HCT116 (cell line): ENCODE data around the gene ALKBH6. TPM values are rescaled to one million over a fixed set of nuclear protein-coding genes. Genes with fewer than 3 reads are reported as not detected.
A peak's percentile ranks its signal among the peaks of the same experiment; 100 is the strongest.

Experiments
- ATAC-seq: fragments of 200-7000 bp; cut with Tn5 transposase; 2 replicates; pipeline ENCODE4 v1.9.1; 2020; ENCODE audit warnings: mild to moderate bottlenecking, moderate library complexity
- BruUV-seq: library from RNA; stranded (reverse); fragments of 400-500 nt; replicated peaks from 2 replicates; lab custom pipeline; 2021; lab: Mats Ljungman, UMichigan
- CTCF ChIA-PET: fragments of 300-600 bp; sonication (Branson Sonifier 250); formaldehyde crosslinking; loops from one replicate; lab custom pipeline; 2021; ENCODE audit warnings: antibody characterized with exemption; lab: Charles Lee
- POLR2A ChIA-PET: fragments of 300-600, 350-600 bp; sonication (Branson Sonifier 250); formaldehyde crosslinking; loops from one replicate; lab custom pipeline; 2021; ENCODE audit warnings: antibody characterized with exemption; lab: Charles Lee
- RAD21 ChIA-PET, 2 experiments: fragments of 300-600 bp; sonication (Branson Sonifier 250); formaldehyde crosslinking; loops; one replicate each; lab custom pipeline; 2023; ENCODE audit warnings: low total read pairs in 2 of 2; ENCODE audit not compliant: uncharacterized antibody in 2 of 2, unreplicated experiment in 2 of 2, low non-redundant PET in 1 of 2; lab: Charles Lee
- DNase-seq: peaks from one replicate; pipeline ENCODE4 v3.0.0-alpha.2; 2010; ENCODE audit warnings: low read depth, low spot score
- H2AFZ ChIP-seq: fragments of 200-600 bp; shearing (Covaris generic), sonication (generic); 2 replicates; pipeline ENCODE4 v1.6.1; 2017; ENCODE audit warnings: low read depth, mixed run types, mixed read lengths, antibody characterized with exemption, low read length; ENCODE audit not compliant: poor library complexity, severe bottlenecking
- H3K27ac ChIP-seq: 2 replicates; pipeline ENCODE4 v1.5.1; 2012; ENCODE audit warnings: low read depth, low read length
- H3K27me3 ChIP-seq: fragments of 200-600 bp; sonication (generic); 2 replicates; pipeline ENCODE4 v1.6.1; 2016; ENCODE audit warnings: mixed run types, low read length, mixed read lengths; ENCODE audit not compliant: insufficient read depth
- H3K36me3 ChIP-seq, 2 experiments: fragments of 200-500 bp in 1 of 2; fragments of 200-600 bp in 1 of 2; sonication (Bioruptor generic) in 1 of 2; sonication (generic) in 1 of 2; 2 replicates each; pipeline versions ENCODE4 v1.5.1 to v1.6.1; 2014 to 2016; ENCODE audit warnings: low read length in 2 of 2, inconsistent platforms in 1 of 2, mixed read lengths in 1 of 2, mixed run types in 1 of 2; ENCODE audit not compliant: insufficient read depth in 2 of 2, control insufficient read depth in 1 of 2
- H3K4me1 ChIP-seq, 2 experiments: fragments of 200-600 bp in 1 of 2; sonication (generic) in 1 of 2; 2 replicates each; pipeline versions ENCODE4 v1.5.1 to v1.6.1; 2012 to 2017; ENCODE audit warnings: low read length in 2 of 2, inconsistent platforms in 1 of 2, mild to moderate bottlenecking in 1 of 2, mixed read lengths in 1 of 2, mixed run types in 1 of 2, moderate library complexity in 1 of 2; ENCODE audit not compliant: insufficient read depth in 2 of 2, control insufficient read depth in 1 of 2
- H3K4me2 ChIP-seq: fragments of 200-600 bp; sonication (generic); 2 replicates; pipeline ENCODE4 v1.6.1; 2017; ENCODE audit warnings: mixed run types, low read length, mixed read lengths
- H3K4me3 ChIP-seq, 2 experiments: fragments of 200-600 bp in 1 of 2; sonication (generic) in 1 of 2; replicated peaks in 1 of 2; 2 replicates each; pipeline ENCODE4 v1.5.1; 2011 to 2016; ENCODE audit warnings: low read length in 2 of 2, control low read depth in 1 of 2, low read depth in 1 of 2, mild to moderate bottlenecking in 1 of 2, mixed read lengths in 1 of 2, mixed run types in 1 of 2
- H3K79me2 ChIP-seq: fragments of 200-600 bp; sonication (generic); 2 replicates; pipeline ENCODE4 v1.6.1; 2017; ENCODE audit warnings: mild to moderate bottlenecking, mixed run types, low read length, moderate library complexity, mixed read lengths; ENCODE audit not compliant: insufficient read depth
- H3K9ac ChIP-seq: fragments of 200-600 bp; sonication (generic); 2 replicates; pipeline ENCODE4 v1.6.1; 2016; ENCODE audit warnings: low read length, mixed read lengths
- H3K9me2 ChIP-seq: fragments of 200-600 bp; sonication (generic), shearing (Covaris generic); 2 replicates; pipeline ENCODE4 v1.6.1; 2017; ENCODE audit warnings: mixed run types, mild to moderate bottlenecking, moderate library complexity; ENCODE audit not compliant: insufficient read depth
- H3K9me3 ChIP-seq, 2 experiments: fragments of 200-500 bp in 1 of 2; fragments of 200-600 bp in 1 of 2; sonication (Bioruptor generic) in 1 of 2; sonication (generic) in 1 of 2; 2 replicates each; pipeline ENCODE4 v1.6.1; 2014 to 2017; ENCODE audit warnings: low read length in 2 of 2, mixed read lengths in 2 of 2, inconsistent platforms in 1 of 2, low read depth in 1 of 2, mild to moderate bottlenecking in 1 of 2, mixed run types in 1 of 2, moderate library complexity in 1 of 2; ENCODE audit not compliant: control insufficient read depth in 1 of 2, insufficient read depth in 1 of 2
- H4K20me1 ChIP-seq: fragments of 200-600 bp; sonication (generic), shearing (Covaris generic); 2 replicates; pipeline ENCODE4 v1.6.1; 2017; ENCODE audit warnings: mixed run types, mild to moderate bottlenecking, moderate library complexity; ENCODE audit not compliant: insufficient read depth
- ATF3 ChIP-seq: IDR thresholded peaks from 2 replicates; pipeline ENCODE4 v1.6.1; 2012
- CBX3 ChIP-seq: IDR thresholded peaks from 2 replicates; pipeline ENCODE4 v1.6.1; 2012; ENCODE audit warnings: low read depth
- CEBPB ChIP-seq: IDR thresholded peaks from 2 replicates; pipeline ENCODE4 v1.6.1; 2012; ENCODE audit warnings: low read depth
- CTCF ChIP-seq, 3 experiments: fragments of 200-600 bp in 1 of 3; sonication (generic) in 1 of 3; IDR thresholded peaks in 2 of 3; conservative IDR thresholded peaks in 1 of 3; 2 replicates each; pipeline ENCODE4 v1.5.1; 2012 to 2017; ENCODE audit warnings: low read depth in 2 of 3, low read length in 2 of 3, antibody characterized with exemption in 1 of 3, borderline replicate concordance in 1 of 3, control low read depth in 1 of 3, mild to moderate bottlenecking in 1 of 3, mixed read lengths in 1 of 3, mixed run types in 1 of 3, moderate library complexity in 1 of 3; ENCODE audit not compliant: insufficient read depth in 1 of 3
- ELF1 ChIP-seq: IDR thresholded peaks from 2 replicates; pipeline ENCODE4 v1.6.1; 2012; ENCODE audit warnings: low read depth, borderline replicate concordance
- EZH2 ChIP-seq: fragments of 200-600 bp; sonication (generic); IDR thresholded peaks from 2 replicates; pipeline ENCODE4 v1.6.1; 2017; ENCODE audit warnings: antibody characterized with exemption, mixed run types
- EZH2phosphoT487 ChIP-seq: fragments of 200-600 bp; IDR thresholded peaks from 2 replicates; pipeline ENCODE4 v1.6.1; 2018; ENCODE audit warnings: antibody characterized with exemption, borderline replicate concordance
- FOSL1 ChIP-seq: IDR thresholded peaks from 2 replicates; pipeline ENCODE4 v1.6.1; 2012; ENCODE audit warnings: low read depth
- POLR2A ChIP-seq: IDR thresholded peaks from 2 replicates; pipeline ENCODE4 v1.7.0; 2011; ENCODE audit warnings: borderline replicate concordance; ENCODE audit not compliant: insufficient read depth, insufficient read length; ENCODE audit errors: extremely low read depth
- POLR2AphosphoS5 ChIP-seq: IDR thresholded peaks from 2 replicates; pipeline ENCODE4 v1.6.1; 2011; ENCODE audit warnings: mild to moderate bottlenecking, low read depth, low read length, moderate library complexity
- RAD21 ChIP-seq: IDR thresholded peaks from 2 replicates; pipeline ENCODE4 v1.6.1; 2012; ENCODE audit warnings: low read depth, mild to moderate bottlenecking
- REST ChIP-seq: IDR thresholded peaks from 2 replicates; pipeline ENCODE4 v1.6.1; 2012; ENCODE audit warnings: low read depth
- SP1 ChIP-seq: IDR thresholded peaks from 2 replicates; pipeline ENCODE4 v1.6.1; 2012; ENCODE audit warnings: low read depth
- SRF ChIP-seq: IDR thresholded peaks from 2 replicates; pipeline ENCODE4 v1.6.1; 2012; ENCODE audit warnings: low read depth
- YY1 ChIP-seq: IDR thresholded peaks from 2 replicates; pipeline ENCODE4 v1.6.1; 2011; ENCODE audit warnings: low read length, low read depth, moderate library complexity, mild to moderate bottlenecking; ENCODE audit not compliant: insufficient replicate concordance; ENCODE audit errors: extremely low read depth
- ZFX ChIP-seq: fragments of 450-650 bp; IDR thresholded peaks from 2 replicates; pipeline ENCODE4 v1.6.1; 2017
- ZNF274 ChIP-seq: fragments of 200-500 bp; sonication (Bioruptor generic); IDR thresholded peaks from 2 replicates; pipeline ENCODE4 v1.6.1; 2014; ENCODE audit warnings: mild to moderate bottlenecking, low read depth, low read length, inconsistent platforms
- intact Hi-C: fragments of 100-400 bp; cut with micrococcal nuclease; formaldehyde crosslinking; loops from 2 replicates; pipeline ENCODE4 v1.10.0; 2022
- total RNA-seq: library from RNA; stranded (reverse); gene quantifications from one replicate; pipeline ENCODE4 v1.2.1, GENCODE V29; 2021; ENCODE audit not compliant: unreplicated experiment
- TF ChIP-seq, protein P1 (sequence below): IDR thresholded peaks from 2 replicates; pipeline ENCODE4 v1.6.1; 2012

The ALKBH6 gene
- total RNA-seq, 1 experiment from 2014 or later = 28.6 TPM

GRCh38 chr19:35995048-35995993 is 18.7 kb downstream of the ALKBH6 start, which contains the start of gene SDHAF1:
SDHAF1 (plus strand) TSS chr19:35995188; CDS start chr19:35995275, 87 bp downstream.
- H3K27me3 ChIP-seq = no peaks in the 10 kb centered on the region
- peak within 1 kb of the TSS; percentile 78 for H3K9ac ChIP-seq
- peak within 1 kb of the TSS; percentile 92 for H3K4me2 ChIP-seq
- peak within 1 kb of the TSS; percentile 84 to 94 for H3K4me3 ChIP-seq
- H3K4me1 ChIP-seq = peaks cover 12 to 20% of the 10 kb centered on the region in 2 experiments
- DNase-seq (peak; percentile 85), ATAC-seq (peak; percentile 86)
- BruUV-seq = no TSS peak
- H3K27ac ChIP-seq = peak within 1 kb of the TSS; percentile 83
- H3K9me3 ChIP-seq = no peaks in the 10 kb centered on the region
- no peaks in the 10 kb centered on the region for H3K9me2 ChIP-seq
- 0 out of 4 replicates have a peak, but pooled peaks cover 0 to 3% of the 10 kb centered on the region in 2 experiments for H3K36me3 ChIP-seq
- POLR2A ChIA-PET = interaction anchor here (2.1 kb wide), 1 partner anchor 13 kb away, joined by 7 read pairs; the partner anchor contains the start of gene SYNE4
- CTCF ChIA-PET = no interaction called here
- H4K20me1 ChIP-seq = no peaks in the 10 kb centered on the region
- RAD21 ChIA-PET = no interaction called here
- peaks cover 39% of the 10 kb centered on the region for H3K79me2 ChIP-seq
- intact Hi-C loops = no loop called here
- peak within 1 kb of the TSS; percentile 78 for H2AFZ ChIP-seq
- TF ChIP-seq CTCF (IDR thresholded peaks at IDR 0.05 in 2 of 3, conservative IDR thresholded peaks at IDR 0.05 in 1 of 3; ENCODE audit: borderline replicate concordance in 1 of 3, insufficient read depth in 1 of 3, low read depth in 2 of 3, low read length in 2 of 3) = no peak
- TF ChIP-seq ZFX = peak; percentile 86
- peak; percentile 88 for TF ChIP-seq POLR2AphosphoS5
- no peak for TF ChIP-seq REST
- TF ChIP-seq EZH2 = no peak
- no peak for TF ChIP-seq FOSL1
- no peak for TF ChIP-seq ZNF274
- TF ChIP-seq ELF1 = no peak; the same call in 1 of the 2 replicates
- TF ChIP-seq ATF3 = no peak
- peak; percentile 17 for TF ChIP-seq POLR2A
- TF ChIP-seq, protein P1, sequence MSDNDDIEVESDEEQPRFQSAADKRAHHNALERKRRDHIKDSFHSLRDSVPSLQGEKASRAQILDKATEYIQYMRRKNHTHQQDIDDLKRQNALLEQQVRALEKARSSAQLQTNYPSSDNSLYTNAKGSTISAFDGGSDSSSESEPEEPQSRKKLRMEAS = peak; percentile 87
- TF ChIP-seq YY1 = no peak
- no peak for TF ChIP-seq RAD21
- no peak; the same call in 1 of the 2 replicates for TF ChIP-seq CBX3
- no peak; the same call in 1 of the 2 replicates for TF ChIP-seq CEBPB
- TF ChIP-seq SRF = no peak
- peak; percentile 76 for TF ChIP-seq SP1
- no peak for TF ChIP-seq EZH2phosphoT487
